IPS-18c (cell line): Measurements from ENCODE around the gene CRYM.

Experiments
- H3K4me3 ChIP-seq: 2 replicates; pipeline ENCODE4 v1.7.0; 2013; ENCODE audit warnings: low read depth, mild to moderate bottlenecking, low read length, moderate library complexity; ENCODE audit not compliant: insufficient read depth
- H3K9me3 ChIP-seq: one replicate; pipeline ENCODE4 v1.6.1; 2013; ENCODE audit warnings: mild to moderate bottlenecking, low read length, moderate library complexity; ENCODE audit not compliant: control insufficient read depth, insufficient read depth

Gene CRYM

DNA sequence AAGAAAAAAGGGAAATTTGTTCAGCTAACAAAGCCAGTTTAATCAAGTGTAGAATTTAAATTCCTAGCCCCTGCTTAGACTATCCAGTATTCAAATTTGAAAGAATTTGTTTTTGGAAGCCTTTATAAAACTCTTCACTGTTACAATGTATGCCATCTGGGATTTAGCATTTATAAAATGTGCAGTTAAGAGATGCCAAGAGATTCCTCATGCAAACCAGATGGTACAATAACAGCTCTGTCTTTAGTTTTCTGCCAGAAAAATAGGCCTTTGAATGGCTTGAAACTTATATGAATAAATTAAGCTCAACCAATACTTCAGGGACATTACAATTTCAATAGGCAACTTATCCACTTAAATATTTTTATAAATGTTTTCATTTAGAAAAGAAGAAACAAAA is 51.3 kb downstream of the CRYM start:
- Histone ChIP-seq H3K4me3 (no peak overlapping the region), H3K9me3 (no peaks in the 10 kb centered on the region)

DNA sequence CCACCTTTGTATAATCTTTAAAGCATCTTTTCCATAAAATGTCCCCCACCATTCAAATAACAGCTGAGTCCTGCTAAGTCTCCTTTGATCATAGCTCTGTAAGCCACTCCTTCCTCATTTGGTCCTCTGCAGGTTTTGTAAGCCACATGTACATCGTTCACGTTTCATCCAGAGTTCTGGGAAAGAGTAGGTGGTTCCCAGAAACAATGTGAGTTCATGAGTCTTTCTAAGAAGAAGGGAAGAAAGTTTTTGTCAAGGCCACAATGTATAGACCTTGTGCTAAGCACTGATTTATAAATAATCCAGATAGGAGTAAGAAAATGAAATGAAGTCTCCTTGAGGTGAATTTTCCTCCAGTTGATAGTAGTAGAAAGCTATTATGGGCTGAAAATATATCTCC is 53.3 kb downstream of the CRYM start:
- Histone ChIP-seq H3K4me3 (no peak overlapping the region), H3K9me3 (no peaks in the 10 kb centered on the region)

DNA sequence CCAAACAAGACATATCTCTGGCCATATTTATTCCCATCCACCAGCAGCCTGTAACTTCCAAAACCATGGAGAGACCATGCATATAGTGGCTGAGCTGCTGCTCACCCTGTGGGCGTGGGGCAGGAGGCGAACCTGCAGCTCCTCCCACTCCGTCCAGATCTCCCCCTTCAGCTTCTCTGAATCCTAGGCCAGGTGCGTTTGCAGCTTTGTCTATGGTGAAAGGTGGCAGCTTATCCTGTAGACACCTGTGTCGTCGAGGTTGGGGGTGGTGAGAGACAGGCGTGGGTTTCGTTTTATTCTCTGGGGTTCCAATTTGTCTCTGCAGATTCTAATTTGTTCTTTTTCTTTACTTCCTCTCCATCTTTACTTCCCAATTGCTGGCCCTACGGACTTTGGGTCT is 54.3 kb downstream of the CRYM start:
- Histone ChIP-seq H3K4me3 (no peak overlapping the region), H3K9me3 (no peaks in the 10 kb centered on the region)

DNA sequence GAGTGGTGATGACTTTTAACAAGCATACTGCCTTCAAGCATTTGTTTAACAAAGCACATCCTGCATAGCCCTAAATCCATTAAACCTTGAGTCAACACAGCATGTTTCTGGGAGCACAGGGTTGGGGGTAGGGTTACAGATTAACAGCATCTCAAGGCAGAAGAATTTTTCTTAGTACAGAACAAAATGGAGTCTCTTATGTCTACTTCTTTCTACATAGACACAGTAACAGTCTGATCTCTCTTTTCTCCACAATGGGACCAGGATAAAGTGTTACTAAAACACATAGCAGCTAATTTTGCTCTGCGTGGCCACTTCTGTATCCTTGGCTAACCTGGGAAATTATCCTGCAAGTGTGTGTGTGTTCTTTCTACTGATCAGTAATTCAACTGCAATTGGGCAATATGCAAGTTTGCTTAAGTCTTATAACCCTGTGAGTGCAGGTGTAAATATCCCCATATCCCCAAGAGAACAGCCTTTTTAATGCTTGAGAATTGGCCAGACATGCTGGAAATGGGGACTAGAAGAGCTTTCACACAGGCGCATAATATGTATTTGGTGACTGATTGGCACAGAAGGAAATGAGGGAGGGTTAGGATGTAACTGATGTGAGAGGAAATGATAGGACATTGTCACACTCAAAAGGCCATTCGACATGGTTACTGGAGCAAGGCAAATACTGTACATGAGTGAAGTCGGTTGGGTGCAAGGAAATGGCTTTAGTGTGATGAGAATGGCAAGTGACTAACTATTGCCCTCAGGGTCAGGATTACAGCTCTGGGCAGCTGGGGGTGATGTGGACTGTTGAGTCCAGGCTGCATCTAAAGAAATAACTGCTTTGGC is 55.4 kb downstream of the CRYM start:
- Histone ChIP-seq H3K4me3 (no peak overlapping the region; the same call in 1 of the 2 replicates), H3K9me3 (no peaks in the 10 kb centered on the region)

DNA sequence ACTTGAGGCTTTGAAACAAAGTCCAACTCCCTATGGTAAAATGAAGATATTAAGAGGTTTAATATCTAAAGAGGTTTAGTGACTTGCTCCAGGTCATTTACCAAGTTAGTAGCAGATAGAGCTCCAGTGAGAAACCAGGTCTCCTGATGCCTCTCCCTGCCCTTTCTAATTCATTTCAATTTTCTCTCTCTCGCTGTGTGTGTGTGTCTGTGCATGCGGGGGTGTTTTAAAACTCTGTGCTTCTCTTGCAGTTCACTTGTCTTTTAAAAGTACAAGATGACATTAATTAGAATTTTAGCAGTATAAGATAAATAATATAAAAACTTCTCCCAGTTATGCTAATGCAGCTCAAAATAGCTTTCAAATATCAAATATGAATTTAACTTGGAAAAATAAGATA is 58.5 kb downstream of the CRYM start:
- Histone ChIP-seq H3K4me3 (no peak overlapping the region), H3K9me3 (no peaks in the 10 kb centered on the region)

DNA sequence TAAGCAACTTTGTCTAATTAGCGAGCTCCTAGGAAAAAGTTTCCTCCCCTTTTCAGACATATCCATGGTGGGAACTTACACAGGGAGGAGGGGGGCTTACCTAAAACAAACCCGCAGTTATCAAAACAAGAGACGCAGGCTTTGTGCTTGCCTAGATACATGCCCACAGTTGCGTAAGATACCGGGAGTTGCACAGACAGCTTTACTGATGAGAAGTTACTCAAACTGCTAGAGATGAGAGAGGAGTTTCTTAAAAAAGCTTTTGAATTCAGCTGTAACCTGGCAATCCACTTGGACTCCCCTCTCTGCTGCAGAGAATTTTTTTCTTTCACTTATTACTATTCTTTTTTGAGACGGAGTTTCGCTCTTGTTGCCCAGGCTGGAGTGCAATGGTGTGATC is 59.9 kb downstream of the CRYM start:
- H3K9me3 ChIP-seq = no peaks in the 10 kb centered on the region
- H3K4me3 ChIP-seq = no peak overlapping the region

DNA sequence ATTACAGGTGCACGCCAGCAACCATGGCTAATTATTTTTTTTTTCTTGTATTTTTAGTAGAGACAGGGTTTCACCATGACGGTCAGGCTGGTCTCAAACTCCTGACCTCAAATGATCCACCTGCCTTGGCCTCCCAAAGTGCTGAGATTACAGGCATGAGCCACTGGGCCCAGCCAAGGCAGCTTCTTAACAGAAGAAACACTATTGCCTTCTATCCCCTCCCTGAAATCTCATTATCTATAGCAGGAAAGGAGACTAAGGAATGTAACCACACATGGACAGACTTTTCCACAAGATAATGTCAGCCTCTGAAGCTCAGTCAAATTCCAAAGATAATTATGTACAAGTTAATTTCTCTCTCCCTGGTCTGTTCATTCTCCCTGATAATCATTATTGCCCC is 61.0 kb downstream of the CRYM start:
- no peak overlapping the region for H3K4me3 ChIP-seq
- H3K9me3 ChIP-seq = no peaks in the 10 kb centered on the region

DNA sequence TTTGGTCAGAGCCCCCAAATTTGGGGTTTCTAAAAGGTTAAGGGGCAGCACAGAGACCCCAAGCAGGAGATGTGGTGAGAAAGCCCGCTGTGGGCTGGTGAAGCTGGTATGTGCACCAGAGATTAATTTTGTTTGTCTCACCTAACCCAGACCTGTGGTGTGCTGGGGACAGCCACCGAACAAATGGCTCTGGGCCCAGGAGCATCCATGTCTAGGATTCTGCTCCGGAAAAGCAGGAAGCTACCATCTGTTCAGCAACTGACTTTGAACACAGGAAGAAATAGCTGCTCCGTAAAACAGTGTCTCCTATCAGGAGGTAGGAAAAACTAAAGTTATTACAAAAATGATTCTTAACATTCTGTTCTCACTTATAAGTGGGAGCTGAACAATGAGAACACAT is 64.0 kb downstream of the CRYM start:
- H3K9me3 ChIP-seq = no peaks in the 10 kb centered on the region

DNA sequence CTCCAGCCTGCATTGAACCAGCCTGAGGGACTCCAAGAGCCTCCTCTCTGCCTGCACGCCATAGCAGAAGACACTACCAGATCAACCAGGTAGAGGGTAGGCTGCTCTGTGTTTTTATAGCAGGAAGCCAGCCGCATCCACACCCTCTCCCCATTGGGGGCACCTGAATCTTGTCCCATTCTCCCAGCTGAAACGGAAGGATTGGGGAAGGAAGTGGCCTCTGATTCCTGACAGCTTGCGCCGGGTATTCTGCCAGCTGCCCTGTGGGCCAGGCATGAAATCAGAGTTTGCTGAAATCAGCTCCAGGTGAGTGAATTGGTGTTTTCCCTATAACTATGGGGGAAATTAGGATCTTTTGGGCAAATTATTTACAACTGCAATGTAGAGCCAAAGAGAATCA is 66.6 kb downstream of the CRYM start, which contains the start of gene ZP2:
TSS of gene ZP2 (minus strand) at position 89 of the 400 bp plus-strand sequence. CDS start at position 62, 27 bp downstream.
- H3K9me3 ChIP-seq = no peaks in the 10 kb centered on the region
- H3K4me3 ChIP-seq = no peak within 1 kb of the TSS

More for the DNA sequence above, 64.0 kb downstream of the CRYM start:
- no peak overlapping the region for H3K4me3 ChIP-seq
